ENCODE data around the gene RPH3AL. TPM values are rescaled to one million over a fixed set of nuclear protein-coding genes. Genes with fewer than 3 reads are reported as not detected.

Gene RPH3AL
- total RNA-seq, 1 donor from 2014 or later = 0.78 TPM

DNA sequence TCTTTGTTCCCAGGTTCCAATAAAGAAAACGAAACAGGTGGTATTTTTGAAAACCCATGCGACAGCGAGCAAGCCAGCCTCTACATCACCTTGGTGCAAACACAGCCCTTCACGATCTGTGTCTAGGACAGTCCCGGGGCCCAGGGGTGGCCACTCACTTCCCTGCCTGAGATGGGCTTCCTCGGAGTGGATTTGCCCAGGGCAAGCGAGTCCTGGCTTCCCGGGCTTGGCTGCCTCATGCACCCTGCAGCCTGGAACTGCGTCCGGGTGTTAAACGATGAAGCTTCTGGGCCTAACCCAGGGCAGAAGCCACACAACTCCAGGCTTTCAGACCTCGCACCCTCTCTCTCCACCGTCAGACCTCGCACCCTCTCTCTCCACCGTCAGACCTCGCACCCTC lies 66.0 kb downstream of the RPH3AL start:
- peaks cover 4% of the 10 kb centered on the region for H3K27me3 Mint-ChIP-seq (ENCODE audit: unreplicated experiment)
- H3K36me3 Mint-ChIP-seq (ENCODE audit: unreplicated experiment) = no peaks in the 10 kb centered on the region
- no peak for DNase-seq (ENCODE audit: extremely low spot score, unreplicated experiment)
- H3K4me1 Mint-ChIP-seq (ENCODE audit: unreplicated experiment) = no peaks in the 10 kb centered on the region
- TF ChIP-seq, protein P1, sequence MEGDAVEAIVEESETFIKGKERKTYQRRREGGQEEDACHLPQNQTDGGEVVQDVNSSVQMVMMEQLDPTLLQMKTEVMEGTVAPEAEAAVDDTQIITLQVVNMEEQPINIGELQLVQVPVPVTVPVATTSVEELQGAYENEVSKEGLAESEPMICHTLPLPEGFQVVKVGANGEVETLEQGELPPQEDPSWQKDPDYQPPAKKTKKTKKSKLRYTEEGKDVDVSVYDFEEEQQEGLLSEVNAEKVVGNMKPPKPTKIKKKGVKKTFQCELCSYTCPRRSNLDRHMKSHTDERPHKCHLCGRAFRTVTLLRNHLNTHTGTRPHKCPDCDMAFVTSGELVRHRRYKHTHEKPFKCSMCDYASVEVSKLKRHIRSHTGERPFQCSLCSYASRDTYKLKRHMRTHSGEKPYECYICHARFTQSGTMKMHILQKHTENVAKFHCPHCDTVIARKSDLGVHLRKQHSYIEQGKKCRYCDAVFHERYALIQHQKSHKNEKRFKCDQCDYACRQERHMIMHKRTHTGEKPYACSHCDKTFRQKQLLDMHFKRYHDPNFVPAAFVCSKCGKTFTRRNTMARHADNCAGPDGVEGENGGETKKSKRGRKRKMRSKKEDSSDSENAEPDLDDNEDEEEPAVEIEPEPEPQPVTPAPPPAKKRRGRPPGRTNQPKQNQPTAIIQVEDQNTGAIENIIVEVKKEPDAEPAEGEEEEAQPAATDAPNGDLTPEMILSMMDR (IDR thresholded peaks at IDR 0.05) = no peak
- H3K4me3 Mint-ChIP-seq (ENCODE audit: unreplicated experiment) = no peak overlapping the region
- no peaks in the 10 kb centered on the region for H3K9me3 Mint-ChIP-seq (ENCODE audit: unreplicated experiment)
- no peak overlapping the region for H3K27ac Mint-ChIP-seq (ENCODE audit: unreplicated experiment)

DNA sequence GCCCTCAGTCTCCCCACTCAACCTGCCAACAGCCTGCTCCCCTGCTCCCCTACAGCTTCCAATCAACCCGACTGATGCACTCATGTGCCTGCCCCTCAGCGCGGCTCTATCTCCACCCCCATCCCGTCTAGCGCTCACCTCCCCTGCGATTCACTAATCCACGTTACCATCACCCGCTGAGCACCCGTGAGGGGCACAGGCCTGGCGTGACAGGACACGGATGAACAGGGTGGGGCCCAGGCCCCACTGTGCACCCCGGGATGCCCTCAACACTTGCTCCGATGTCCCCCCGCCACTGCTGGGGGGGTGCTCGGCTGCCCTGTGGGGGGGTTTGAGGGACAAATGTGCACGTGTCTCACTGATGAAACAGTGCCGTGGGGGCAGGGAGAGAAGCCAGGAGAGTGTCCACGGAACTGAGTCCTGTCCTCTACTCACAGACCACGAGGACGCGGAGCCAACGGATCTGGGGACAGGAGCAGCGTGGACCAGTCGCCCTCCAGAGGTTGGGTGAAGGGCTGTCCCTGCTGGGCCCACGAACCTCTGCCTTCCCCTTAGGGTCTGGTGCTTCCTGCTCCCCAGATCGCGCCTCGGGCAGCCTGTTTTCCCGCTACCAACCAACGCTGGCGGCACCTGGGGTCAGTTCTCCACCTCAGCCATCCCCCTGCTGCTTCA lies 66.7 kb downstream of the RPH3AL start:
- Mint-ChIP-seq H3K27ac (ENCODE audit: unreplicated experiment) (no peak overlapping the region), H3K9me3 (ENCODE audit: unreplicated experiment) (no peaks in the 10 kb centered on the region), H3K27me3 (ENCODE audit: unreplicated experiment) (peaks cover 5% of the 10 kb centered on the region), H3K36me3 (ENCODE audit: unreplicated experiment) (no peaks in the 10 kb centered on the region), H3K4me1 (ENCODE audit: unreplicated experiment) (no peaks in the 10 kb centered on the region), H3K4me3 (ENCODE audit: unreplicated experiment) (no peak overlapping the region)
- no peak for DNase-seq (ENCODE audit: extremely low spot score, unreplicated experiment)
- TF ChIP-seq, protein P1 (IDR thresholded peaks at IDR 0.05) = no peak

DNA sequence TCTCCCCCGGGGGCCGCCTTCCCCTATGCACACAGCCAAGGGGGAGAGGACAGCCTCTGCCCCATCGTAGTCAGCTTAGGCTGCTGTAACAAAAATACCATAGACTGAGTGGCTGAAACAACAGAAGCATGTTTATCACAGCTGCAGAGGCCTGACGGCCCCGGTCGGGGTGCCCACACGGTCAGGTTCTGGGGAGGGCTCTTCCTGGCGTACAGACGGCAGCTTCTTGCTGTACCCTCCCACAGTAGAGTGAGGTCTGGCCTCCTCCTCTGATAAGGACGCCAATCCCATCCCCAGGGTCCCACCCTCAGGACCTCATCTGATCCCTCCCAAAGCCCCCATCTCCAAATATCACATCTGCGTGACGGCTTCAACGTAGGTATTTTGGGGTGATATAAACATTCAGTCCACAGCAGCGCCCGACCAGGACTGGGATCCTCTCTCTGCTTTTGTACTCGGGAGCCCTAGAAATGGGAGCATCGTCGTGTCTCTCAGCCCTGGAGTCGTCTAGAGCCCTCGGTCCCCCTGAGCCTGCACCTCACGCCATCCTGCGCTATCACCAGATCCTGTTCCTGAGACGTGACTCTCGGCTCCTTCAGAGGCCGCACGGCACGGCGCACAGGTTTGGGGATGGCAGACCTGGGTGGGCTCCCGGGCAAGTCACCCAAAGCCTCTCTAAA lies 67.8 kb downstream of the RPH3AL start:
- Mint-ChIP-seq H3K4me3 (ENCODE audit: unreplicated experiment) (no peak overlapping the region), H3K27ac (ENCODE audit: unreplicated experiment) (no peak overlapping the region), H3K27me3 (ENCODE audit: unreplicated experiment) (peaks cover 15% of the 10 kb centered on the region), H3K36me3 (ENCODE audit: unreplicated experiment) (no peaks in the 10 kb centered on the region), H3K4me1 (ENCODE audit: unreplicated experiment) (no peaks in the 10 kb centered on the region), H3K9me3 (ENCODE audit: unreplicated experiment) (no peaks in the 10 kb centered on the region)
- TF ChIP-seq, protein P1 (IDR thresholded peaks at IDR 0.05) = no peak
- DNase-seq (ENCODE audit: extremely low spot score, unreplicated experiment) = no peak

DNA sequence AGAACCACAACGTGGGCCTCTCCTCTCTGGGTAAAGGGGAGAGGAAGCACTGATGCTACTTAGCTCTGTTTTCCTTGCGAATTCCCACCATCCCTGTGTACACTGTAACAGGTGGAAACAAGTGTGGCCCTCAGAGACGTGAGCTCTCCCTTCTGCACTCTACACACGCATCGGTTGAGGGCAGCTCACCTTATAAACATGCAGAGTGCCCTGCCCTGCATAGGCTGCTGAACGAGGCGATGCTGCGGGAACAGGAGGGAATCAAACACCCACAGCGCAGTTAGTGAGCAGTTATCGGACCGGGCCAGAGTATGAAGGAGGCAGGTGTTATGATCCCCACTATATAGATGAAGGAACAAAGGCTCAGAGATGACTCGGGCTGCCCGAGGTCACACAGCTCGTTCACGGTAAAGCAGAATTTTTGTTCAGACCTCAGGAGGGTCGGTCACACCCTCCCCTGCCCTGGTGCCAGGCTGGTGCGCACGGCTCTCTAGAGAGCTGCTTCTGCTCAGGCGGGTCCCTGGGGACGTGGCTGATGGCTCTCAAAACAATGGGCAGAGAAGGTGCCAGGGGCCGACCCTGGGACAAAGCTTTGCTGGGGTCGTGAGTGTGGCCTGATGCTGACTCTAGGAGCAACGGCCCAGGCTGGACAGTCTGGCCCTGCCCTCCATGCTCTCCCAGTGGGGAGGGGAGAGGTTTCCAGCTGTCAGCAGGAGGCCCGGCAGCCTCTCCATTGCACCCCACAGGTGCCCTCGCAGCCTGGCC lies 68.5 kb downstream of the RPH3AL start:
- H3K9me3 Mint-ChIP-seq (ENCODE audit: unreplicated experiment) = no peaks in the 10 kb centered on the region
- no peak for DNase-seq (ENCODE audit: extremely low spot score, unreplicated experiment)
- H3K27me3 Mint-ChIP-seq (ENCODE audit: unreplicated experiment) = peaks cover 13% of the 10 kb centered on the region
- TF ChIP-seq, protein P1 (IDR thresholded peaks at IDR 0.05) = no peak
- no peaks in the 10 kb centered on the region for H3K4me1 Mint-ChIP-seq (ENCODE audit: unreplicated experiment)
- H3K27ac Mint-ChIP-seq (ENCODE audit: unreplicated experiment) = no peak overlapping the region
- H3K36me3 Mint-ChIP-seq (ENCODE audit: unreplicated experiment) = no peaks in the 10 kb centered on the region
- H3K4me3 Mint-ChIP-seq (ENCODE audit: unreplicated experiment) = no peak overlapping the region

Measured in osteocyte (in vitro differentiated cells).